Hepatocyte (in vitro differentiated cells): Measurements from ENCODE around the gene PTPRH. TPM values are rescaled to one million over a fixed set of nuclear protein-coding genes. Genes with fewer than 3 reads are reported as not detected.
"Not testable (repeated sequence)": the region's sequence is repeated elsewhere in the genome, so short reads cannot be mapped to it uniquely, and the experiment has no call there.

Source experiments
- DNase-seq: peaks from one replicate; pipeline ENCODE4 v3.0.0-alpha.2; 2016; ENCODE audit warnings: low spot score
- H2AFZ ChIP-seq: fragments of 200-600 bp; sonication (generic); 2 replicates; pipeline ENCODE4 v1.6.0; 2016; ENCODE audit warnings: antibody characterized with exemption, mild to moderate bottlenecking
- H3K27ac ChIP-seq: fragments of 200-600 bp; sonication (generic); 2 replicates; pipeline ENCODE4 v1.5.1; 2016; ENCODE audit warnings: mild to moderate bottlenecking
- H3K27me3 ChIP-seq: fragments of 200-600 bp; sonication (generic); 2 replicates; pipeline ENCODE4 v1.6.1; 2016
- H3K36me3 ChIP-seq: fragments of 200-600 bp; sonication (generic); replicated peaks from 2 replicates; pipeline ENCODE4 v1.5.1; 2016; ENCODE audit warnings: low read depth; ENCODE audit not compliant: insufficient read depth
- H3K4me1 ChIP-seq: fragments of 200-600 bp; sonication (generic); 2 replicates; pipeline ENCODE4 v1.5.1; 2016; ENCODE audit warnings: mild to moderate bottlenecking, moderate library complexity; ENCODE audit not compliant: insufficient read depth
- H3K4me2 ChIP-seq: fragments of 200-600 bp; sonication (generic); 2 replicates; pipeline ENCODE4 v1.6.0; 2016
- H3K4me3 ChIP-seq: fragments of 200-600 bp; sonication (generic); 2 replicates; pipeline ENCODE4 v1.5.1; 2016; ENCODE audit warnings: mild to moderate bottlenecking
- H3K79me2 ChIP-seq: fragments of 200-600 bp; sonication (generic); 2 replicates; pipeline ENCODE4 v1.6.0; 2017; ENCODE audit warnings: mild to moderate bottlenecking
- H3K9me2 ChIP-seq: fragments of 200-600 bp; sonication (generic); replicated peaks from 2 replicates; pipeline ENCODE4 v1.6.0; 2017; ENCODE audit warnings: mild to moderate bottlenecking; ENCODE audit not compliant: insufficient read depth
- H3K9me3 ChIP-seq: fragments of 200-600 bp; sonication (generic); 2 replicates; pipeline ENCODE4 v1.5.1; 2016; ENCODE audit warnings: low read depth, mild to moderate bottlenecking
- H4K20me1 ChIP-seq: fragments of 200-600 bp; sonication (generic); 2 replicates; pipeline ENCODE4 v1.6.0; 2016; ENCODE audit warnings: mild to moderate bottlenecking; ENCODE audit not compliant: insufficient read depth, poor library complexity, severe bottlenecking
- CTCF ChIP-seq: fragments of 200-600 bp; sonication (generic); IDR thresholded peaks from 2 replicates; pipeline ENCODE4 v1.5.1; 2016; ENCODE audit warnings: antibody characterized with exemption, mild to moderate bottlenecking; ENCODE audit not compliant: poor library complexity
- EZH2 ChIP-seq: fragments of 200-600 bp; sonication (generic); IDR thresholded peaks from 2 replicates; pipeline ENCODE4 v1.6.1; 2016; ENCODE audit warnings: antibody characterized with exemption, mild to moderate bottlenecking, borderline replicate concordance
- EZH2phosphoT487 ChIP-seq: fragments of 200-600 bp; sonication (generic); IDR thresholded peaks from one replicate; pipeline ENCODE4 v1.6.1; 2018; ENCODE audit warnings: antibody characterized with exemption, mild to moderate bottlenecking, low read depth, moderate library complexity; ENCODE audit not compliant: unreplicated experiment, severe bottlenecking
- WGBS: methylation state at CpG from one replicate; pipeline ENCODE4 v1.1.6; 2016; ENCODE audit warnings: low lambda C conversion rate; ENCODE audit errors: missing lambda C conversion rate; 5-methylcytosine and 5-hydroxymethylcytosine counted together
- polyA plus RNA-seq: library from polyadenylated mRNA; unstranded; fragments of >200 nt; fragmentation: Nextera tagmentation; extraction: Ambion mirVana; gene quantifications from 2 replicates; pipeline ENCODE4 v1.2.1, GENCODE V29; 2016
- total RNA-seq: library from RNA; depleted of rRNA; stranded (reverse); fragments of >200 nt; gene quantifications from 2 replicates; pipeline ENCODE4 v1.2.3, GENCODE V29; 2014

The PTPRH gene
- total and polyA plus RNA-seq, 2 experiments from 2014 or later = 7.3 to 30.9 TPM

- TF ChIP-seq EZH2 (no peak), CTCF (no peak), EZH2phosphoT487 (no peak)
- H3K9me3 ChIP-seq = no peaks in the 10 kb centered on the region
- peaks cover 21% of the 10 kb centered on the region for H3K79me2 ChIP-seq
- no peaks in the 10 kb centered on the region for H3K9me2 ChIP-seq
- no peaks in the 10 kb centered on the region for H3K27me3 ChIP-seq
- 85% methylated on average over 9 of the region's 9 CpGs for WGBS
- H3K4me3 ChIP-seq = no peak overlapping the region
- no peak overlapping the region for H3K4me2 ChIP-seq
- no peaks in the 10 kb centered on the region for H3K36me3 ChIP-seq
- peaks cover 19% of the 10 kb centered on the region for H3K4me1 ChIP-seq
- peak; percentile 4 for DNase-seq
- H2AFZ ChIP-seq = no peak overlapping the region
- H3K27ac ChIP-seq = no peak overlapping the region
- no peaks in the 10 kb centered on the region for H4K20me1 ChIP-seq
Measured at GRCh38 chr19:55226273-55226672, 17.0 kb upstream of the PTPRH start.

GRCh38 chr19:55225415-55225958 is 16.2 kb upstream of the PTPRH start:
- no peak for TF ChIP-seq EZH2phosphoT487
- TF ChIP-seq CTCF = no peak
- TF ChIP-seq EZH2 = no peak
- Histone ChIP-seq H3K9me2 (no peaks in the 10 kb centered on the region), H2AFZ (no peak overlapping the region), H3K27ac (no peak overlapping the region), H3K27me3 (no peaks in the 10 kb centered on the region), H3K4me3 (no peak overlapping the region), H3K9me3 (no peaks in the 10 kb centered on the region), H3K4me1 (peaks cover 19% of the 10 kb centered on the region), H3K4me2 (no peak overlapping the region), H3K79me2 (peaks cover 21% of the 10 kb centered on the region), H4K20me1 (no peaks in the 10 kb centered on the region), H3K36me3 (no peaks in the 10 kb centered on the region)
- over 99% methylated on average over 7 of the region's 7 CpGs for WGBS
- no peak for DNase-seq

- not testable (repeated sequence) for H3K9me2 ChIP-seq, H3K27ac ChIP-seq, H3K36me3 ChIP-seq, H3K9me3 ChIP-seq, DNase-seq, H3K4me3 ChIP-seq, H4K20me1 ChIP-seq, H3K27me3 ChIP-seq, H2AFZ ChIP-seq, H3K4me2 ChIP-seq
- H3K4me1 ChIP-seq = peaks cover 19% of the 10 kb centered on the region
- WGBS = 84% methylated on average over 9 of the region's 11 CpGs
- H3K79me2 ChIP-seq = peaks cover 21% of the 10 kb centered on the region
Measured at GRCh38 chr19:55224679-55225414, 15.5 kb upstream of the PTPRH start.

GRCh38 chr19:55224038-55224665 is 14.9 kb upstream of the PTPRH start:
- H3K36me3 ChIP-seq = no peaks in the 10 kb centered on the region
- peaks cover 21% of the 10 kb centered on the region for H3K79me2 ChIP-seq
- H3K27ac ChIP-seq = no peak overlapping the region
- no peak overlapping the region for H3K4me2 ChIP-seq
- no peak for TF ChIP-seq EZH2
- no peak for TF ChIP-seq CTCF
- TF ChIP-seq EZH2phosphoT487 = no peak
- H3K4me1 ChIP-seq = peaks cover 14% of the 10 kb centered on the region
- H4K20me1 ChIP-seq = no peaks in the 10 kb centered on the region
- H3K9me3 ChIP-seq = no peaks in the 10 kb centered on the region
- no peak overlapping the region for H2AFZ ChIP-seq
- 94% methylated on average over 24 of the region's 26 CpGs for WGBS
- DNase-seq = peak; percentile 3
- no peak overlapping the region for H3K4me3 ChIP-seq
- no peaks in the 10 kb centered on the region for H3K9me2 ChIP-seq
- H3K27me3 ChIP-seq = no peaks in the 10 kb centered on the region
